HG02763 (cell line): ENCODE data around the gene CALM1.

Experiments used
- ATAC-seq: cut with Tn5 transposase; IDR thresholded peaks from one replicate; pipeline ENCODE4 v1.9.1; 2021; ENCODE audit warnings: mild to moderate bottlenecking, moderate library complexity; ENCODE audit not compliant: unreplicated experiment

CALM1 gene

GRCh38 chr14:90396341-90397339 lies at the start of gene CALM1:
Gene CALM1 (plus strand): TSS chr14:90397029. CDS start chr14:90397231, 202 bp downstream.
- ATAC-seq, result peak; percentile 68

- no peak for ATAC-seq
Measured at GRCh38 chr14:90348270-90348669, 48.6 kb upstream of the CALM1 start.

GRCh38 chr14:90349739-90350138 lies 47.1 kb upstream of the CALM1 start:
- no peak for ATAC-seq

GRCh38 chr14:90354551-90355298 lies 42.1 kb upstream of the CALM1 start:
- no peak for ATAC-seq

- ATAC-seq, result no peak
Measured at GRCh38 chr14:90355540-90356518, 41.0 kb upstream of the CALM1 start.

GRCh38 chr14:90356925-90357324 lies 39.9 kb upstream of the CALM1 start:
- no peak for ATAC-seq

GRCh38 chr14:90358359-90358758 lies 38.5 kb upstream of the CALM1 start:
- no peak for ATAC-seq

GRCh38 chr14:90361865-90362557 lies 34.8 kb upstream of the CALM1 start:
- ATAC-seq, result no peak

- ATAC-seq, result no peak
Measured at GRCh38 chr14:90362558-90362896, 34.3 kb upstream of the CALM1 start.

- no peak for ATAC-seq
Measured at GRCh38 chr14:90368946-90369721, 27.7 kb upstream of the CALM1 start.

- ATAC-seq, result no peak
Measured at GRCh38 chr14:90373887-90374286, 22.9 kb upstream of the CALM1 start.

- ATAC-seq, result no peak
Measured at GRCh38 chr14:90374813-90375212, 22.0 kb upstream of the CALM1 start.

- ATAC-seq, result no peak
Measured at GRCh38 chr14:90375934-90376333, 20.9 kb upstream of the CALM1 start.

- no peak for ATAC-seq
Measured at GRCh38 chr14:90378249-90378648, 18.6 kb upstream of the CALM1 start.

- no peak for ATAC-seq
Measured at GRCh38 chr14:90379106-90379505, 17.7 kb upstream of the CALM1 start.

- no peak for ATAC-seq
Measured at GRCh38 chr14:90381011-90381786, 15.6 kb upstream of the CALM1 start.

GRCh38 chr14:90381999-90382451 lies 14.8 kb upstream of the CALM1 start:
- no peak for ATAC-seq

GRCh38 chr14:90382491-90383125 lies 14.2 kb upstream of the CALM1 start:
- no peak for ATAC-seq
